Upper lobe of left lung (tissue), 4 donors: ENCODE measurements around the gene KRT78.

Experiments used
- CTCF ChIP-seq, 6 experiments: fragments of 450-650 bp in 4 of 6; fragments of 200-600 bp in 2 of 6; sonication (generic) in 2 of 6; IDR thresholded peaks; one replicate each; pipeline ENCODE4 v1.5.1; 2016 to 2019; ENCODE audit warnings: antibody characterized with exemption in 6 of 6
- POLR2A ChIP-seq, 4 donors: fragments of 450-650 bp; IDR thresholded peaks; one replicate each; pipeline ENCODE4 v1.5.1; 2016 to 2017; ENCODE audit warnings: antibody characterized with exemption in 4 of 4, mild to moderate bottlenecking in 2 of 4
- POLR2AphosphoS5 ChIP-seq, 2 donors: sonication (generic); formaldehyde crosslinking; IDR thresholded peaks; one replicate each; pipeline ENCODE4 v1.5.1; 2017; ENCODE audit warnings: antibody characterized with exemption in 2 of 2

GRCh38 chr12:52860102-52860823 lies 11.5 kb upstream of the KRT78 start:
- no peak for TF ChIP-seq CTCF (IDR thresholded peaks at IDR 0.05)
- no peak for TF ChIP-seq POLR2A (IDR thresholded peaks at IDR 0.05)
- no peak for TF ChIP-seq POLR2AphosphoS5 (IDR thresholded peaks at IDR 0.05)
